Measurements from ENCODE around the gene RIPK1.
"Not testable (repeated sequence)": the region's sequence is repeated elsewhere in the genome, so short reads cannot be mapped to it uniquely, and the experiment has no call there.

Gene RIPK1

GRCh38 chr6:3068329-3069214 is at the start of gene RIPK1:
Gene RIPK1 (plus strand): TSS chr6:3068494. CDS start chr6:3076824, 8,330 bp downstream.
- peak; percentile 79 for DNase-seq

- DNase-seq: no peak
These were observed 49.2 kb upstream of the RIPK1 start for GRCh38 chr6:3019065-3019464.

- no peak for DNase-seq
These were observed 48.5 kb upstream of the RIPK1 start for GRCh38 chr6:3019749-3020320.

DNA sequence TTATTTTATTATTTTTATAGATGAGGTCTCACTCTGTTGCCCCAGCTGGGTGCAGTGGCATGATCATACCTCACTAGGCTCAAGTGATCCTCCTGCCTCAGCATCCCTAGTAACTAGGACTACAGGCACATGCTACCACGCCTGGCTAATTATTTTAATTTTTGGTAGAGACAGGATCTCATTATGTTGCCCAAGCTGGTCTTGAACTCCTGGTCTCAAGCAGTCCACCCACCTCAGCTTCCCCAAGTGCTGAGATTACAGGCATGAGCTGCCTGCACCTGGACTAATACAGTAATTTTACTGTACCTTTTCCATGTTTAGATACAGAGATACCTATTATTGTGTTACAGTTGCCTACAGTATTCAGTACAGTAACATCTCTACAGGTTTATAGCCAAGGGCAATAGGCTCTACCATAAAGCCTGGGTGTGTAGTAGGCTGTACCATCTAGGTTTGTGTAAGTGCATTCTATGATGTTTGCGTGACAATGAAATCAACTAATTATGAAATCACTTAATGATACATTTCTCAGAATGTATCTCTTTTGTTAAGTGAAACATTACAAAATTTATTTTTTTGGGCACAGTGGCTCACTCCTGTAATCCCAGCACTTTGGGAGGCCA is 47.2 kb upstream of the RIPK1 start:
- DNase-seq: not testable (repeated sequence)

DNA sequence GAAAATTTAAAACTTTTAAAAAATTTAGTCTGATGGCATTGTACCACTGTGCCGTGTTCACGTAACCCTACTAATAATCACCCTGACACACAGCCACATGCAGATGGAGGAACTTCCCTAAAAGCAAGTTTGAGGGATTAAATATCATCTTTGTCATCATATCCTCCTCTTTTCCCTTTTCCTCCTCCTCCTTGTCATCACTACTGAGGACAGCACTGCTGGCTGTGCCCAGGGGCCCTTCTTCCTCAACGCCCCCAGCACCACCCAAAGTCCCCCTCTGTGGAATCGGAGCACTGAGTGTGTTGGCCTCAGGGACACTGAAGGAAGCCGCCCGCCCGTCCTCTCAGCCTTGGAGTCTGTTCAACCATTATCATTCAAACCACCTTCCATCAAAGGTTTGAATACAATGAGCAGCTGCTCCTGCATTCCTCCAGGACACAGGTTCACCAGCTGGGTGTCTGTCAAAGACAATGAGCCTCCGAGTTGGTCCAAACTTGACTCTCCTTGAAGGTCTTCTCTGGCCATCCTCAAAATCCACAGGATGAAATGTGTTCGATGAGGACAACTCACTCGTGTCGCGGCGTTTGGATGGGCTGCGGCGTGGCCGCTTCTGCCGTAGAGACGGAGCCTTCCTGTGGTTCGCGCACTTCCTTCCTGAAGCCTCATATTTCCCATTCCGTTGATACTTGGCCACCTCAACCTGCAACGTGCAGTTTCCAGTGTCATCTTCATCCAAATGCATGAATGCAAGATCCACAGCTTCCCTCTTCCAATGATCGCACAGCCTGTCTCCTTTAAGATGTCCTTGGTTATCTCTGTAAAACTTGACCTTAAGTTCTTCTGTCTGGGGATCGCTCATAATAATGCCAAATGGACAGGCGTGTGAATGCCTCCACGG is 45.3 kb upstream of the RIPK1 start:
- peak; percentile 70 for DNase-seq

GRCh38 chr6:3023663-3024483 is 44.4 kb upstream of the RIPK1 start:
- peak; percentile 93 for DNase-seq

DNA sequence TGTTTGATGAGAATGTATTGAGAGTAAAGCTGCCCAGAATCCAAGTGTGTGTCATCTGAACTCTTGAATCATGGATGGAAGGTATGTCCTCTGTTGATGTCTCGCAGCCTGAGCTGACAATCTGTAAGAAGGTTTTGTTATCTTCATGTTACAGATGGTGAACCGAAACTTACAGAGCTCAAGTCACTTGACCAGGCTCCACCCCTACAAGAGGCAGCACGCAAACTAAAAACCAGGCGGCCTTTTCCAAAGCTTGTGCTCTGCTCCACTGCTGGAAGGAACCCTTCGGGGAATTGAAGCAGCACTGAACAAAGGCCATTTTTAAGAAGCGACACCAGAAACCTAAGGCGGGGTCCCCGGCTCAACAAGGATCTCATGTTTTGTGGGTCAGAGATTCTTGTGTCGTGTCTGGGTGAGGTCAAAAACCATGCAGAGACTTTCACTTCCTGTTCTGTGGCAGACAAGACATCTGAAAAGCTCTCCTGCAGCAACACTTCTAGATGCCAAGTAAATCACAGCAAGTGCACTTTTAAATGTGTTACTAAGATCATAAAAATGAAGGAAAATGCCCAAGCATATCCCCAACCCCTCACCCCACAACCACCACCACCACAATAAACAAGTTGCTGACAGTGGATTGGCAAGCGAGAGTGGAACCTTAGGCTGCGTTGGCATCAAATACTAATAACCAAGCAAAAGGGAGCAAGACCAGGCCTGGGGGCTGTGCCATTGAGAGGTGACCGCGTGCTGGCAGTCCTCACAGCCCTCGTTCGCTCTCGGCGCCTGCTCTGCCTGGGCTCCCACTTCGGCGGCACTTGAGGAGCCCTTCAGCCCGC is 41.3 kb upstream of the RIPK1 start:
- no peak for DNase-seq

GRCh38 chr6:3028156-3028555 is 40.1 kb upstream of the RIPK1 start:
- DNase-seq: not testable (repeated sequence)

DNA sequence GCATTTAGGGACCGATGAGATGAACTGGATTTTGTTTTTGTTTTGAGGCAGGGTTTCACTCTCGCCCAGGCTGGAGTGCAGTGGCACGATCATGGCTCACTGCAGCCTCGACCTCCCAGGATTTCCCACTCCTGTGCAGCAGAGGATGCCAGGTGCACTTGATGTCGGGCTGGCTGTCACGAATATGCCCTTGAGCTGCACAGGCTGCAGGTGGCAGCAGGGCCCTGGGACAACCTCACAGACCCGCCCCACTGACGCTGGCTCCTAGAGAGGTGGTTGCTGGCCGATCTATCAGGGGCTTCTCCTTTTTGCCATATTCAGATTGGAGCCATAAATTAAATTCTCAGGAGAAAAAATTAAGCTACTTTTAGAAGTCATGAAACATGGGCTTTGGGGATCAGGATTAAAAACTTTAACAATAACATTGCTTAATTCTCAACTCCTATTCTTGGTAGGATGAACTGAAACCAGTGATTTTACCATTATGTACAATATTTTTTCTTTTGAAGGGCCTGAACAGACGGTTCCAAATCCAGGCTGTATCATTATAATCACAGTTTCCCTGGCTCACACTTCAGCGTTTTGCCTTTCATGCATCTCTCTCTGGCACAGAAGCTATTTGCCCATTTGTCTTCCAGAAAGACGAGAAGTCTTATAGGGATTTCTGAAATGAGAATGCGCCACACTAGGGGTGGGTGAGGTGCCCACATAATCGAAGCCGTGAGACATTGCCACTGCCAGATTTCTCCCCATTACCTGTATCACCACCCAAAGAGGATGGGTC is 36.2 kb upstream of the RIPK1 start:
- no peak for DNase-seq

DNA sequence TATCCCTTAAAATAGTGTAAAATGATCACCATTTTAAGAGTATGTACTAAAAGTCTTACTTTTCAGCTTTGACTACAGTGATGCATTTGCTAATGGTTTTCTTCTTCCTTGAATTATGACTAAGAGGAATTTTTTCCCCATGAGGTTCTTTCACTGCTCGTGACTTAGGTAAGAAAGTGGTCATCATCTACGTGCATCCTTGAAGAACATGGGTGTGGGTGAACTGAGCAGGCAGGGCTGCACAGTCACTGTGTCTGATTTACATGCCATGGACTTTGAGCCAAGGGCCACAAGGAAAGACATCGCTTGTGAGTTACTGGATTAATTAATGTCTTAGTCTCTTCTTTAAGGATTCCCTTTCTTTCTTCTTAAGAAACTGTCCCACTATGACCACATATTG is 35.3 kb upstream of the RIPK1 start:
- no peak for DNase-seq

- no peak for DNase-seq
These were observed 34.6 kb upstream of the RIPK1 start for GRCh38 chr6:3033652-3034051.

GRCh38 chr6:3035397-3035796 is 32.9 kb upstream of the RIPK1 start:
- no peak for DNase-seq

- no peak for DNase-seq
These were observed 31.2 kb upstream of the RIPK1 start for GRCh38 chr6:3036861-3037637.

DNA sequence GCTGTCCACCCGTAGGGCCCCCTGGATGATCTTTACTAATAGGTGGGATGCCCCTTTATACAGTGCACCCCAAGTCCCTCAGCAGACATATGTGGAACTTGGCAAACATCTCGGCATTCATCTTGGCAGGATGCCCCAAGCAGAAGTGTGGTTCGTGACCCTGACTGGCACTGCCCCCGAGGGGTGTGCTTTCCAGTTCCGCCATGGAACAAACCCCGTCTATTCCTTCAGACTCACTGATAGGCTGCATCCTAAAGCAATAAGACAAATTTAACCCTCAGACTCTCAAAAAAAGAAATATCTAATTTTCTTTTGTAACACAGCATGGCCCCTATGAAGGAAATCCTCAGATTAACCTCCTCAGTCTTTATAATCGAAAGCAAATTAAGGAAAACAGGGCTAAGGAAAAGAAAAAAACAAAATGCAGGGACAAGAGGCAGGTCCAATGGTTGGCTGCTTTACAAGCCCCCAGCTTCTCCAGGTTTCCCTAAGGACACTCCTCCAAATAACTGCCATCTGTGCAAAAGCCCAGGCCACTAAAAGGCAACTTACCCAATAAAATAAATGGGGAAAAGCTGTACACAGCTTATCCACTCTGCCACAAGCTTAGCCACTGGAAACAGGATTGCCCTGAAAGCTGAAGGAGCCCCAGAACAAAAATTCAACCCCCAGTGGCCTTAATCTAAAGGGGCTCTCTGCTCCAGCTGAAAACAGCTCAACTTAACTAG is 30.5 kb upstream of the RIPK1 start:
- no peak for DNase-seq

GRCh38 chr6:3039384-3039783 is 28.9 kb upstream of the RIPK1 start:
- DNase-seq: no peak

GRCh38 chr6:3041147-3041546 is 27.1 kb upstream of the RIPK1 start:
- no peak for DNase-seq

- no peak for DNase-seq
These were observed 26.7 kb upstream of the RIPK1 start for GRCh38 chr6:3041606-3042005.

DNA sequence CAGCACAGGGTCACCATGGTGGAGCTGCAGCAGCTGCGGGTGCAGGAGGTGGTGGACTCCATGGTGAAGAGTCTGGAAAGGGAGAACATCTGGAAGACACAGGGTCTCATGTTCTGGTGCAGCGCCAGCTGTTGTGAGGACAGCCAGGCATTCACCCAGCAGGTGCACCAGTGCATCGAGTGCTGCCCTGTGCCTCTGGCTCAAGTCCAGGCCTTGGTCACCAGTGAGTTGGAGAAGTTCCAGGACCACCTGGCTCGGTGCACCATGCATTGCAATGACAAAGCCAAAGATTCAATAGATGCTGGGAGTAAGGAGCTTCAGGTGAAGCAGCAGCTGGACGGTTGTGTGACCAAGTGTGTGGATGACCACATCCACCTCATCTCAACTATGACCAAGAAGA is 22.9 kb upstream of the RIPK1 start:
- DNase-seq: no peak

- DNase-seq: no peak
These were observed 22.5 kb upstream of the RIPK1 start for GRCh38 chr6:3045777-3046176.

Measured in GF-D8 (cell line).